Measurements from ENCODE around the gene DEGS2. TPM values are rescaled to one million over a fixed set of nuclear protein-coding genes. Genes with fewer than 3 reads are reported as not detected.

The DEGS2 gene
- total RNA-seq, 4 donors from 2014 or later, result 0.54 to 7.6 (median 3.6) TPM

GRCh38 chr14:100124551-100125088 is 34.8 kb downstream of the DEGS2 start:
- no peak for DNase-seq
- peaks cover 3 to 16% of the 10 kb centered on the region in 2 donors for H3K4me1 ChIP-seq
- H3K4me3 ChIP-seq (replicated peaks in 1 of 3), result no peak overlapping the region
- H3K27ac ChIP-seq, result no peak overlapping the region
- H3K27me3 ChIP-seq, result no peaks in the 10 kb centered on the region
- no peaks in the 10 kb centered on the region for H3K36me3 ChIP-seq
- no peaks in the 10 kb centered on the region for H3K9me3 ChIP-seq
- no peak for TF ChIP-seq POLR2A (IDR thresholded peaks at IDR 0.05)
- TF ChIP-seq, protein P1, sequence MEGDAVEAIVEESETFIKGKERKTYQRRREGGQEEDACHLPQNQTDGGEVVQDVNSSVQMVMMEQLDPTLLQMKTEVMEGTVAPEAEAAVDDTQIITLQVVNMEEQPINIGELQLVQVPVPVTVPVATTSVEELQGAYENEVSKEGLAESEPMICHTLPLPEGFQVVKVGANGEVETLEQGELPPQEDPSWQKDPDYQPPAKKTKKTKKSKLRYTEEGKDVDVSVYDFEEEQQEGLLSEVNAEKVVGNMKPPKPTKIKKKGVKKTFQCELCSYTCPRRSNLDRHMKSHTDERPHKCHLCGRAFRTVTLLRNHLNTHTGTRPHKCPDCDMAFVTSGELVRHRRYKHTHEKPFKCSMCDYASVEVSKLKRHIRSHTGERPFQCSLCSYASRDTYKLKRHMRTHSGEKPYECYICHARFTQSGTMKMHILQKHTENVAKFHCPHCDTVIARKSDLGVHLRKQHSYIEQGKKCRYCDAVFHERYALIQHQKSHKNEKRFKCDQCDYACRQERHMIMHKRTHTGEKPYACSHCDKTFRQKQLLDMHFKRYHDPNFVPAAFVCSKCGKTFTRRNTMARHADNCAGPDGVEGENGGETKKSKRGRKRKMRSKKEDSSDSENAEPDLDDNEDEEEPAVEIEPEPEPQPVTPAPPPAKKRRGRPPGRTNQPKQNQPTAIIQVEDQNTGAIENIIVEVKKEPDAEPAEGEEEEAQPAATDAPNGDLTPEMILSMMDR (IDR thresholded peaks at IDR 0.05), result no peak
- WGBS, 2 donors, result 91 to 98% methylated on average over 15 to 19 of the region's 20 CpGs
- intact Hi-C loops (cut with DNase I), result no loop called here

DNA sequence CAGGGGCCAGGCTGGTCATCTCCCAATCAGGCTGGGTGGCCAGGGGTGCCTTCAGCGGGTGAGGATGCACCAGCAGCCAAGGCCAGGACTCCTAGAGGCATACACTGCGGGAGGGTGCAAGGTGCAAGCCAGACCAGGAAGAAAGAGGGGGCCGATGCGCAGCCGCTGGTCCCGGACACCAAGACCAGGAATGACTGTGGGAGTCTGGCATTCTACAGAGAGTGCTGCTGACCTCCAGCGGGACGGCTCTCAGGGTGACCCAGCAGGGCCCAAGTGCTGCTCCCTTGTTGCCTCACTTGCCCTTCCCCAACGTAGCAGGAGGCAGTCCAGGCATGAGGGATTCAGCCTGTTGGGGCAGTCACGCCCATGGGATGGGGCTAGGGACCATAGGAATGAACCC is 35.8 kb downstream of the DEGS2 start:
- Histone ChIP-seq H3K9me3 (no peaks in the 10 kb centered on the region), H3K36me3 (no peaks in the 10 kb centered on the region), H3K4me1 (peaks cover 0 to 6% of the 10 kb centered on the region in 2 donors), H3K4me3 (replicated peaks in 1 of 3) (no peak overlapping the region), H3K27ac (no peak overlapping the region), H3K27me3 (no peaks in the 10 kb centered on the region)
- no peak for DNase-seq
- TF ChIP-seq, protein P1 (IDR thresholded peaks at IDR 0.05), result no peak
- no peak for TF ChIP-seq POLR2A (IDR thresholded peaks at IDR 0.05)
- 93 to 97% methylated on average over 7 to 10 of the region's 10 CpGs for WGBS, 2 donors
- intact Hi-C loops (cut with DNase I), result no loop called here

- Histone ChIP-seq H3K27me3 (no peaks in the 10 kb centered on the region), H3K36me3 (no peaks in the 10 kb centered on the region), H3K9me3 (no peaks in the 10 kb centered on the region), H3K4me1 (no peaks in the 10 kb centered on the region), H3K4me3 (replicated peaks in 1 of 3) (no peak overlapping the region), H3K27ac (no peak overlapping the region)
- no peak for DNase-seq
- TF ChIP-seq POLR2A (IDR thresholded peaks at IDR 0.05), result no peak
- TF ChIP-seq, protein P1 (IDR thresholded peaks at IDR 0.05), result no peak
- WGBS, 2 donors, result 91 to 97% methylated on average over 6 to 8 of the region's 8 CpGs
- intact Hi-C loops (cut with DNase I), result no loop called here
Observed at GRCh38 chr14:100122481-100123223, 36.8 kb downstream of the DEGS2 start.

GRCh38 chr14:100121643-100122480 is 37.6 kb downstream of the DEGS2 start:
- Histone ChIP-seq H3K27me3 (no peaks in the 10 kb centered on the region), H3K36me3 (no peaks in the 10 kb centered on the region), H3K9me3 (no peaks in the 10 kb centered on the region), H3K4me3 (replicated peaks in 1 of 3) (no peak overlapping the region), H3K4me1 (no peaks in the 10 kb centered on the region), H3K27ac (no peak overlapping the region)
- intact Hi-C loops (cut with DNase I), result no loop called here
- no peak for DNase-seq
- TF ChIP-seq POLR2A (IDR thresholded peaks at IDR 0.05), result no peak
- TF ChIP-seq, protein P1 (IDR thresholded peaks at IDR 0.05), result no peak
- WGBS, 2 donors, result 96% methylated on average over 6 to 14 of the region's 14 CpGs

Data from thyroid gland (tissue), 4 donors.